Measurements from ENCODE around the gene DDX60.

DDX60 gene

DNA sequence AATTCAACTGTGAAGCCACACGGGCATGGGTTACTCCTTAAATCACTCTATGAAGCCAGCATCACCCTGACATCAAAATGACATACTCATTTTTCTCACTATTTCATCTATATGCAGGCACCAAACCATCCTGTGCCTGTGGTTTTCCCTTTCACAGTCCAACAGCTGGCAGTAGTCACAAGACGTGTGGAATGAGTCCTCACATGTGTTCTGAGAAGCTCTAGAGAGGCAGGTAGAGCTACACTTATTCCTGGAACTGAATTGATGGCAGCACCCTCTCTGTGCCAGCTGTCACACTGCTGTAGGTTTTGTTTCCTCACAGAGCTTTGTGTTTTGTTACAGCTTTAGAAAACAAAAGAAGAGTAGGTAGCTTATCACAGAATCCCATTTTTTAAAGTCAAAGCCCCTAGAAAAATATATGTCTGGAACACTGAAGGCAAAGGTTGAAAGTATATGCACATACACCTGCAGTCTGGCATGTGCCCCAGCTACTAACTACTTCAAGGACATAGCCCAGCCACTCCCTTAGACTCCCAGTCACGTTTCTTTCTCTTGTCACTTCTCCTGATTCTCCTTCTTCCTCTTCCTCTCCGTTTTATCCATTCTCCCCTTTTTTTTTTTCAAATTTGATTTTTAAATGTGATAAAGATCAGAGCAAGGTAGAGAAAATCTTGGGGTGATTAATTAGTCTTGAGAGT is 119.1 kb downstream of the DDX60 start:
- DNase-seq, result no peak

DNA sequence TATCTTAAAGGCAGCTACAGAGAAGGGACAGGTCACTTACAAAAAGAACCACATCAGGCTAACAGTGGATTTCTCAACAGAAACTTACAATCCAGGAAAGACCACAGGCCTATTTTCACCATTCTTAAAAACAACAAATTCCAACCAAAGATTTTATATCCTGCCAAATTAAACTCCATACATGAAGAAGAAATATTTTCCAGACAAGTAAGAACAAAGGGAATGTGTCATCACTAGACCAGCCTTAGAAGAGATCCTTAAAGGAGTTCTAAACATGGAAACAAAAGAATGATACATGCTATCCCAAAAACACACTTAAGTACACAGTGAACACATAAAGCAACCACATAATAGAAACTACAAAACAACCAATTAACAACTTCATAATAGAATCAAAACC is 120.6 kb downstream of the DDX60 start:
- peak; percentile 27 for DNase-seq

DNA sequence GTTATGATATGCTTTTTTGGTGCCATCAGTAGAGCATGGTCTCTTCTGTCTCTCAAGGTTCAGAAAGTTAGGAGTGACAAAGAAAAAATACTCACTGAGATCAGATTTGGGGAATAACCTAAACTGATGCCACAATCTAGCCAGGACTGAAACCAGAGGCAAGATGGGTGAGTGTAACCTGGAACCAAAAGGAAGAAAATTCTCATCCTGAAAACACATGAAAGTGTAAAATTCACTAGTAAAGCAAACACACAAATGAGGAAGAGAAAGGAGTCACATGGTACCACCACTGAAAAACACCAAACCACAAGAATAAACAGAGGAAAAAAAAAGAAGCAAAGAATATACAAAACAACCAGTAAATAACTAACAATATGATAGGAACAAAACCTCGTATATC is 129.8 kb downstream of the DDX60 start:
- DNase-seq, result no peak

DNA sequence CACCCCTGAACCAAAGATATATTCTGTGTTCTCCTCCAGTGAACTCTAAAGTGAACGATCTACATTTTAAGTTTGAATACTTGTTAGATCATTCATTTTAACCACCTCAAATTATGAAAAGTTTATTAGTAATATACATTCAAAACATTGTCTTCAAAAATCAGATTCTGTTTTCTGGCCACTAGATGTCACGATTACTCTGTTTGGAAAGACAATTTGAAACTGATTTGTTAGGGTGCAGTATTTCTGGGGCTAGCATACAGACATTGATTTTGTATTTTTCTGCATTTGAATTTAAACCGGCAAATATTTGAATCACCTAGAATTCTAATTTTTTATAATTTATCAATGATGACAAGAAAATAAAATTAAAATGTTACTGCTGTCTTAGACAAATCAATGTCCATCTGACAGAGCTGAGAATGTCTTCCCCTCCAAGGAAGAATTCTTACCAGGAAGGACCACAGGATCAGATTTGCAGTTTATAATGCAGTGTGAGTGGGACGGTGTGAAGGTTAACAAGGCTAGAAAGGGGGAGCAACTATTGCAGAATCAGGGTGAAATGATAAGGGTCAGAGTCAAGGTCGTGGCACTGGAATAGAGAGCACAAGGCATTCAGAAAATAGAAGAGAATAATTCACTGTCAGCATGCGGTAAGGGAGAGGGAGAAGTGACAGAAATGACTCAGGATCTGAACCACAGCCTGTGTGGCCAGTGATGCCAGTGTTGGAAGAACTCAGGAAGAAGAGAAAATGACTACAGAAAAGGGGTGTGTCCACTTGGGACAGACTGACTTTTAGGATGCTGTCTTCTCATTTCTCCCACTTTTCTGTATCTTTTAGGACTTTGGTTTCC is 134.6 kb downstream of the DDX60 start:
- DNase-seq, result peak; percentile 49

DNA sequence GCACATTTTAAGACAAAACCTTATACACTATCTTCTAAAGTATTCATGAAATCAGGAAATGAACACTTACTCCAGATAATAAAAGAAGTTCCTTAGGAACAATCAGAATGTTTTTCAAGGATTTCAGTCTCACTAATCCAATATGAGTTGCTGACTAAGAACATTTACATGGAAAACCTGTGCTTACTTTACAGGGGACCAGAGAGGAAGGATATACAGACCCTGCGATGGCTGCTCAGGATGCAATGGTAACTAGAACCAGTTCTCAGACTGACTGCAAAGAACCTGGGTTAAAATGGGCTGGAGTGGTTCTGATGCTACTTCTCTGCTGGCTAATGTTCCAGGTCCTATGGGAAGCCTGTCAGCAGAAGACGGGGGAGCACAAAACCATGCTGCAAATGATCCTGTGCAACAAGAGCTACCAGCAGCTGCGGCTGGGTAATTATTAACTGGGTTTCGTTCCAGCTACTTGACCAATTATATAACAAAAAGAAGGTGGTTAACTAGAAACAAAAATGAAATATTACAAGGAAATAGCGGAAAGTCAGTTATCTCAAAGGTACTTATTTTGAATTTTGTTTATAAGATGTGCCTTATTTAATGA is 140.9 kb downstream of the DDX60 start:
- DNase-seq, result no peak

DNA sequence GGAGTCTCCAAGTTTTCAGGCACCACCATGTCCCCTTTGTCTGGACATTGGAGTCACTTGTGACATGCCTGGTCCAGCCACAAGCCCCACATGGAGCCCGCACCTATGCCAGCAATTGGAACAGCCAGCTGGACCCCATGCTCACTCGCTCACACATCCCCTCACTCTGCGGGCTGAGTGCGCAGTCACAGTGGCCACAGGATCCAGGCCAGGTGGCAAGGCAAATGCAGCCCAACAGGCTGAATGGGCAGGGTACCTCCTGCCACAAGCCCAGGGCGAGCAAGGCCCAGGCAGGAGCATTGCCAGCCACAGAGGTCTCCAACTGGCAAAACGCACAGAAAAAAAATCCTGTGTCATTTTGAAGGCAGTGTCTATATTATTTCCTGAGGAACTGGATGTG is 144.2 kb downstream of the DDX60 start:
- no peak for DNase-seq

DNA sequence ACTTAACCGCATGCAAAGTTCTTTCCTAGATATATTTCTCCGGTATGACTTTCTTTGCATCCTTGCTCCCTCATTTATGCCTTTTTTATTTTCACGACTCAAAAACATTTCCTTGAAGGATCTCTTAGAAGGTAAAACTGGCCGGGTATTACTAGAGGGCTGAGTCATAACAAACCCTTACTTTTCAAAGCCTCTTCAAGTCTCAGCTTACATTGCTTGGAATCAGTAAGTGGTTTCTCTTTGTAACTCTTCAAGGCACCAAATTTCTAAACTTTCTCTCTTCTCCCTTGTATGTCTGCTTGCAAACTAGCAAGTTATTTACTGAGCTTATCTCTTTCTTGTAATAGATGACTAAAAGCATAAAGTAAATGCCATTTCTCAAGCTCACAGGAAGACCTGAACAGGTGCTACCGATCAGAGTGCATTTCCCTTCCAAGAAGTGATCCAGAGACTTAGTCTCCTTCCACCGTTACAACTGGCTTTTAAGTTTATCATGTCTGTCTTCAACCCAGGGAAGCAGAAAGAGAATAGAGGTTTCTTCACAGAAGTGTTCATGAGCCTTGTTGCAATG is 150.8 kb downstream of the DDX60 start:
- no peak for DNase-seq
